Ovary (tissue), 9 donors: ENCODE measurements around the gene ZNHIT2. TPM values are rescaled to one million over a fixed set of nuclear protein-coding genes. Genes with fewer than 3 reads are reported as not detected.

Experiments used
- DNase-seq, 5 donors: peaks; one replicate each; pipeline ENCODE4 v3.0.0-alpha.2; 2019 to 2020
- H3K27ac ChIP-seq, 2 donors: fragments of 200-600 bp; one replicate each; pipeline versions ENCODE4 v1.5.1 to v1.8.0; 2019 to 2022
- H3K27me3 ChIP-seq: fragments of 200-600 bp; one replicate; pipeline ENCODE4 v1.8.0; 2022
- H3K36me3 ChIP-seq: fragments of 200-600 bp; sonication (generic); one replicate; pipeline ENCODE4 v1.5.1; 2019
- H3K4me1 ChIP-seq: one replicate; pipeline ENCODE4 v1.8.1; 2013; ENCODE audit warnings: mild to moderate bottlenecking, moderate library complexity; ENCODE audit not compliant: insufficient read depth
- H3K4me3 ChIP-seq: fragments of 200-600 bp; sonication (generic); one replicate; pipeline ENCODE4 v1.5.1; 2017
- H3K9me3 ChIP-seq, 2 donors: fragments of 200-600 bp in 1 of 2; sonication (generic) in 1 of 2; one replicate each; pipeline versions ENCODE4 v1.5.1 to v1.8.1; 2013 to 2019; ENCODE audit warnings: mild to moderate bottlenecking in 1 of 2, moderate library complexity in 1 of 2
- EP300 ChIP-seq: sonication (generic); formaldehyde crosslinking; IDR thresholded peaks from one replicate; pipeline ENCODE4 v1.6.1; 2017; ENCODE audit warnings: antibody characterized with exemption
- POLR2A ChIP-seq: fragments of 450-650 bp; IDR thresholded peaks from one replicate; pipeline ENCODE4 v1.6.1; 2017; ENCODE audit warnings: antibody characterized with exemption, mild to moderate bottlenecking, moderate library complexity
- WGBS, 3 donors: extraction: QIAGEN DNeasy Blood & Tissue Kit in 1 of 3; methylation state at CpG; one replicate each; pipeline versions ENCODE4 v1.1.5 to v1.1.7; 2013 to 2017; 5-methylcytosine and 5-hydroxymethylcytosine counted together
- intact Hi-C, 4 donors: fragments of 100-400 bp; cut with DNase I; formaldehyde crosslinking; loops; one replicate each; pipeline versions ENCODE4 v1.11.0 to v1.15.1; 2022 to 2023
- polyA plus RNA-seq, 2 donors: library from polyadenylated mRNA; stranded (reverse); fragments of 200-250 nt in 1 of 2; fragments of 350-450 nt in 1 of 2; fragmentation: Illumina TruSeq in 1 of 2; extraction: RNeasy Lipid Tissue Mini Kit (QIAGEN cat#74804) in 1 of 2; gene quantifications; one replicate each; pipeline ENCODE4 v1.2.3, GENCODE V29; 2013 to 2014
- total RNA-seq, 7 donors: library from RNA; depleted of rRNA in 2 of 7; stranded (reverse); fragments of >200 nt in 2 of 7; fragmentation: NEBNext Ultra II Directional in 3 of 7; extraction: Animal tissue kit (Norgen Biotek cat#: 25700) in 3 of 7; gene quantifications; one replicate each; pipeline versions ENCODE4 v1.1.0 to v1.2.4, GENCODE V29; 2016 to 2023
- TF ChIP-seq, protein P1 (sequence below), 3 donors: fragments of 450-650 bp in 2 of 3; fragments of 200-600 bp in 1 of 3; IDR thresholded peaks; one replicate each; pipeline versions ENCODE4 v1.5.1 to v1.8.0; 2016 to 2022; ENCODE audit warnings: antibody characterized with exemption in 3 of 3, mild to moderate bottlenecking in 1 of 3
- donor health status: DM: no; HTN: no; CAD: no; lungs with moderate emphysema.
- donor health status: DM: no; HTN: no; CAD: no.
- donor health status: Bipolar disorder and iron deficiency.
- donor health status: DM: yes; HTN: yes; CAD: no.
- donor health status: DM: no; HTN: no; CAD: no.
- donor health status: DM: yes; HTN: yes; CAD: no.

ZNHIT2 gene
- total and polyA plus RNA-seq, 9 donors: 10.0 to 33.7 (median 13.3) TPM; not detected in 1

DNA sequence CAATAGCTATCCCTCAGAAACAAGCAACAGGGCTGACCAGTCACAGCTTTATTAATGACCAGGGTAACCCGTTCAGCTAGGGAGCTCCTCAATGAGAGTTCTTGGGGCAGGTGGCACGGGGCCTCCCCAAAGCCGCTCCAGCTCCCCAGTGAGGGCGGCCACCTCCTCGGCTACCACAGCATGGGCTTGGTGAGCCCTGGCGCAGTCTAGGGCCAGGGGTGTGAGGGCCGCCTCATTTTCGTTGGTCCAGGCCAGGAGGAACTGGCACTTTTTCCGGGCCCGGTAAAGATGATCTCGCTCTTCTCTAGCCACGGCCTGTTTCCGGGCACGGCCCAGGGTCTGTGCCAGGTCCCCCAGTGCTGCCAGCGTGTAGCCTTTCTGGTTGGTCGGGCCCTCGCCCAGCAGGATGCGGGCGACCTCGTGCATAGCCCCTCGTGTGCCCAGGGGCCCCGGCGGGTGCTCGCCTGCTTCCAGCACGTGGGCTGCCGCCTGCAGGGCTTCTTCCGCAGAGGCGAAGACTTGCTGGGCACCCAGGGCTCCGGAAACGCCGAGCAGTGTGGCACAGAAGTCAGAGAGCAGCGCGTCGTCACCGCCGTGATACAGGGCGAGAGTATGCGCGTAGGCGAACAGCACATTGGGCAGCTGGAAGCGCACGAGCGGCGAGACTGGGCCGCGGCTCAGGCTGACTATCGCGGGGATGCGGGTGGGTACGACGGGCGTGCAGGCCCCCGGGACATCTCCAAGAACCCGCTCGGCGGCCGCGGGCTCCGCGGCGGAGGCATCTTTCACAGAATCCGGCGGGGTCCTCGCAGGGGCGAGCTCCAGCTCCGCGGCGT lies 913 bp downstream of the ZNHIT2 start:
- Histone ChIP-seq H3K36me3 (no peaks in the 10 kb centered on the region), H3K4me3 (peak overlapping the region; percentile 70), H3K27me3 (no peaks in the 10 kb centered on the region), H3K27ac (peak overlapping the region; percentile 27 to 70), H3K9me3 (no peaks in the 10 kb centered on the region), H3K4me1 (peaks cover 9% of the 10 kb centered on the region)
- 16 to 18% (median 18%) methylated on average over 56 to 68 of the region's 68 CpGs for WGBS, 3 donors
- intact Hi-C loops: loop anchor here in 3 of 4 donors (5.0 to 10.0 kb wide), 7 partner anchors 34 to 272 kb away; partner anchors contain the start of genes ARL2 (in 2 of the 3), ATG2A (in 1 of the 3), CAPN1 (in 1 of the 3) and CDC42BPG (in 1 of the 3)
- TF ChIP-seq POLR2A (no peak), EP300 (no peak)
- TF ChIP-seq, protein P1, sequence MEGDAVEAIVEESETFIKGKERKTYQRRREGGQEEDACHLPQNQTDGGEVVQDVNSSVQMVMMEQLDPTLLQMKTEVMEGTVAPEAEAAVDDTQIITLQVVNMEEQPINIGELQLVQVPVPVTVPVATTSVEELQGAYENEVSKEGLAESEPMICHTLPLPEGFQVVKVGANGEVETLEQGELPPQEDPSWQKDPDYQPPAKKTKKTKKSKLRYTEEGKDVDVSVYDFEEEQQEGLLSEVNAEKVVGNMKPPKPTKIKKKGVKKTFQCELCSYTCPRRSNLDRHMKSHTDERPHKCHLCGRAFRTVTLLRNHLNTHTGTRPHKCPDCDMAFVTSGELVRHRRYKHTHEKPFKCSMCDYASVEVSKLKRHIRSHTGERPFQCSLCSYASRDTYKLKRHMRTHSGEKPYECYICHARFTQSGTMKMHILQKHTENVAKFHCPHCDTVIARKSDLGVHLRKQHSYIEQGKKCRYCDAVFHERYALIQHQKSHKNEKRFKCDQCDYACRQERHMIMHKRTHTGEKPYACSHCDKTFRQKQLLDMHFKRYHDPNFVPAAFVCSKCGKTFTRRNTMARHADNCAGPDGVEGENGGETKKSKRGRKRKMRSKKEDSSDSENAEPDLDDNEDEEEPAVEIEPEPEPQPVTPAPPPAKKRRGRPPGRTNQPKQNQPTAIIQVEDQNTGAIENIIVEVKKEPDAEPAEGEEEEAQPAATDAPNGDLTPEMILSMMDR (IDR thresholded peaks at IDR 0.05): no peak
- DNase-seq: peak in 3 of 5 donors; percentile 41 to 63 (median 61)

DNA sequence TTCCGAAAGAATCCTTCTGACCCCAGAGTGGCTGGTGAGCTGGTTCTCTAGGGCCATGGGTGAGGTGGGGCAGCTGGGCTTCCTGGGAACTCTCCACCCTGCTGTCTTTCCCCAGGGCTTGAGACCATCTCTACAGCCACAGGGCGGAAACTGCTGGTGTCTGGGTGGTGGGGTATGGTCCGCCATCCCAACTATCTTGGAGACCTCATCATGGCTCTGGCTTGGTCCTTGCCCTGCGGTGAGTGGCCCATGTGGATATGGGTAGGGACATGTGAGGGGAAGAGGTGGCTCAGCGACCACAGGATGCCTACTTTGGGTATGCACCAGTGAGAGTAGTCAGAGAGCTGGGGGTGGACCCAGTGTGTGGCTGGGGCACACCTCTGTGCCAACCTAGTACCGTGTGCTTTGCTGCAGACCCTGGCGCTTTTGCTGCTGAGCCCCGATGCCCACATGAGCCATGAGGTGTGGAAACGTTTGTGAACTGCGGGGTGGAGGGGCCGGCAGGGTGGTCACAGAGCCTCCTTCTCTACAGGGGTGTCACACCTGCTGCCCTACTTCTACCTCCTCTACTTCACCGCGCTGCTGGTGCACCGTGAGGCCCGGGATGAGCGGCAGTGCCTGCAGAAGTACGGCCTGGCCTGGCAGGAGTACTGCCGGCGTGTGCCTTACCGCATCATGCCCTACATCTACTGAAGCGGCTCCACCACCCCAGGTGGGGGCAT lies 2.0 kb downstream of the ZNHIT2 start:
- Histone ChIP-seq H3K27ac (no peak overlapping the region), H3K27me3 (no peaks in the 10 kb centered on the region), H3K4me1 (peaks cover 14% of the 10 kb centered on the region), H3K36me3 (no peaks in the 10 kb centered on the region), H3K9me3 (no peaks in the 10 kb centered on the region), H3K4me3 (no peak overlapping the region)
- TF ChIP-seq EP300: no peak
- TF ChIP-seq, protein P1 (IDR thresholded peaks at IDR 0.05): no peak
- no peak for TF ChIP-seq POLR2A
- DNase-seq: peak in 3 of 5 donors; percentile 35 to 50 (median 41)
- WGBS, 3 donors: 86 to 90% (median 88%) methylated on average over 21 of the region's 21 CpGs
- intact Hi-C loops: loop anchor here in 3 of 4 donors (5.0 to 10.0 kb wide), 7 partner anchors 33 to 271 kb away; partner anchors contain the start of genes ARL2 (in 2 of the 3), ATG2A (in 1 of the 3), CAPN1 (in 1 of the 3) and CDC42BPG (in 1 of the 3)

DNA sequence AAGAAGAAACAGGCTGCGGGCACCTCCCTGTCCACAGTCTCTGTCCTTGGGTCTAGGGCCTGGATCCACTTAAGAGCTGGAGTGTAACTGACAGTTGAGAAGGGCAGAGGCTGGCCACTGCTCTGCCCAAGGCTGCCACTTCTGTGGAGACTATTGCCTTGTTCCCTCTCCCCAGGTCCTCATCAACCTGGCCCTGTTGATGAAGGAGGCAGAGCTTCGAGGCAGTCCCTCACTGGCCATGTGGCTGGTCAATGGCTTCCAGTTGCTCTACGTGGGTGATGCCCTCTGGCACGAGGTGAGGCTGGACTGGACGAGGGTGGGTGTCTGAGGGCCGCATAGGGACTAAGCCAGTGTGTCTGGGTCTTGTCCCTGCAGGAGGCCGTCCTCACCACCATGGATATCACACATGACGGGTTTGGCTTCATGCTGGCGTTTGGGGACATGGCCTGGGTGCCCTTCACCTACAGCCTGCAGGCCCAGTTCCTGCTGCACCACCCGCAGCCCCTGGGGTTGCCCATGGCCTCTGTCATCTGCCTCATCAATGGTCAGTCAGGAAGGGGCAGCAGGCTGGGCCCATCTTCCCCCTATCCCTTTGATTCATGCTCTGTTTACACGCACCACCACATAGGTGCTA lies 2.8 kb downstream of the ZNHIT2 start:
- Histone ChIP-seq H3K9me3 (no peaks in the 10 kb centered on the region), H3K4me3 (no peak overlapping the region), H3K27me3 (no peaks in the 10 kb centered on the region), H3K4me1 (peaks cover 16% of the 10 kb centered on the region), H3K27ac (no peak overlapping the region), H3K36me3 (no peaks in the 10 kb centered on the region)
- intact Hi-C loops: loop anchor here in 3 of 4 donors (5.0 to 10.0 kb wide), 7 partner anchors 32 to 270 kb away; partner anchors contain the start of genes ARL2 (in 3 of the 3), ATG2A (in 1 of the 3), CAPN1 (in 1 of the 3) and CDC42BPG (in 1 of the 3)
- 72 to 80% (median 79%) methylated on average over 10 to 11 of the region's 11 CpGs for WGBS, 3 donors
- DNase-seq: peak in 2 of 5 donors; percentile 16 to 44
- TF ChIP-seq, protein P1 (IDR thresholded peaks at IDR 0.05): no peak
- TF ChIP-seq EP300: no peak

DNA sequence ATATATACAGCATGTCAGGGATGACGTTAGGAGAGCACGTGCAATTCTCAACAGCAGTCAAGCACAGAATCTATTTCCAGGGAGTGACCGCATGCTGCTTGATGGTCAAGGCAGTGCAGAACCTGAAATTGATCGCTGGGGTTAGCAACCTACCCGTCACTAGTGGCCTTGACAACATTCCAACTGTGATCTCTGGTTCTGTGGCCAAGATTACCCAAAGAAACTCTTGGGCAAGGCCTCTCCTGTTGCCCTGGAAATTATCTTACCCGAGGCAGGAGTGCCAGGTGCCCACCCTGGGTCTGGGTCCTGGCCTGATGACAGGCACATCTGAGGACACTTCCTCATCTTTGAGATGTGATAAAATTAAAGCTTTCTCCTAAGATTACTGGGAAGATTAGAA lies 3.7 kb downstream of the ZNHIT2 start:
- Histone ChIP-seq H3K4me1 (peaks cover 16% of the 10 kb centered on the region), H3K27ac (no peak overlapping the region), H3K9me3 (no peaks in the 10 kb centered on the region), H3K4me3 (no peak overlapping the region), H3K36me3 (no peaks in the 10 kb centered on the region), H3K27me3 (no peaks in the 10 kb centered on the region)
- WGBS, 3 donors: 40 to 65% (median 41%) methylated on average over 6 of the region's 6 CpGs
- TF ChIP-seq POLR2A: no peak
- DNase-seq: no peak
- intact Hi-C loops: loop anchor here in 2 of 4 donors (5.0 to 10.0 kb wide), 5 partner anchors 71 to 269 kb away; partner anchors contain the start of genes ARL2 (in 2 of the 2), ATG2A (in 1 of the 2), CAPN1 (in 1 of the 2) and CDC42BPG (in 1 of the 2)
